Activated effector memory CD4-positive, alpha-beta T cell treated with anti-CD3 and anti-CD28 coated beads, Interleukin-2, amount 50 U/mL, for 16 hours (primary cell): ENCODE data around the gene GLTP.

ENCODE experiments used
- DNase-seq: peaks from one replicate; pipeline ENCODE4 v3.0.0-alpha.2; 2020

GLTP gene

DNA sequence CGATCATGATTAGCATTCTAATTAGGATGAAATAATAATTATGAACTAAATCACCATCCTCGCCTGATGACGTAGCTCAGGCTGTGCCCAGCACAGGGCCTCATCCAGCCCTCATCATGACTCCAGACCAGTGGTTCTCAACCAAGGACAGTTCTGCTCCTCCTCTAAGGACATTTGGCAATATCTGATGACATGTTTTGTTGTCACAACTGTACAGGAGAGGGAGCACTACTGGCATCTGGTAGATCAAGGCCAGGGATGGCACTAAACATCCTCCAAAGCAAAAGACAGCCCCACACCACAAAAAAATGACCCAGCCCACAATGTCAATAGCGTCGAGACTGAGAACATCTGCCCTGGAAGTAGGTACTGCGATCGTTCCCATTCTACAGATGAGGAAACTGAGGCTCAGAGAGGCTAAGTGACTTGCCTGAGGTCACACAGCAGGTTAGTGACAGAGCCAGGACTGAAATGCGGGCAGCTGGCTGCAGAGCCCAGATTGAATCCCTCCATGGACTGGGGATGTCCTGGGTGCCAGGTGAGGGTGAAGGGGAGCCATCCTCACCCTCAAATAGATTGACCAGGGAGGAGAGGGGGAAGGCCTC lies 62.6 kb downstream of the GLTP start:
- DNase-seq, result no peak

DNA sequence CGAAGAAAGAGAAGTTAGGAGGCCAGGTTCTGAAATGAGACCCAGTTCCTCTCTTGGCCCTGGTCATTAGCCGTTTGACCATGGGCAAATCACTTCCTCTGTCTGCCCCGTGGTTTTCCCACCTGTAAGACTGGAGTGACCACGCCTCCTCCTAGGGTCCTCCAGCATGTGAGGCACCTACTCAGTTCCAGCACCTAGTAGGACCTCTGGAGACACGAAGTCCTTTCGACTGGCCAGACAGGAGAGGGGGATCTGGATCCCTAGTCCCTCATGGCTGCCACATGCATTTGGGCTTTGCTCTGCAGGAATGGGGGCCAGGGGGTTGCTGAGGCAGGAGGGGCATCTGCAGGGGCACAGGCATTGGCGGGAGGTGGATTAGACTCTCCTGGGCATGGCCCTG lies 63.5 kb downstream of the GLTP start:
- DNase-seq, result no peak

DNA sequence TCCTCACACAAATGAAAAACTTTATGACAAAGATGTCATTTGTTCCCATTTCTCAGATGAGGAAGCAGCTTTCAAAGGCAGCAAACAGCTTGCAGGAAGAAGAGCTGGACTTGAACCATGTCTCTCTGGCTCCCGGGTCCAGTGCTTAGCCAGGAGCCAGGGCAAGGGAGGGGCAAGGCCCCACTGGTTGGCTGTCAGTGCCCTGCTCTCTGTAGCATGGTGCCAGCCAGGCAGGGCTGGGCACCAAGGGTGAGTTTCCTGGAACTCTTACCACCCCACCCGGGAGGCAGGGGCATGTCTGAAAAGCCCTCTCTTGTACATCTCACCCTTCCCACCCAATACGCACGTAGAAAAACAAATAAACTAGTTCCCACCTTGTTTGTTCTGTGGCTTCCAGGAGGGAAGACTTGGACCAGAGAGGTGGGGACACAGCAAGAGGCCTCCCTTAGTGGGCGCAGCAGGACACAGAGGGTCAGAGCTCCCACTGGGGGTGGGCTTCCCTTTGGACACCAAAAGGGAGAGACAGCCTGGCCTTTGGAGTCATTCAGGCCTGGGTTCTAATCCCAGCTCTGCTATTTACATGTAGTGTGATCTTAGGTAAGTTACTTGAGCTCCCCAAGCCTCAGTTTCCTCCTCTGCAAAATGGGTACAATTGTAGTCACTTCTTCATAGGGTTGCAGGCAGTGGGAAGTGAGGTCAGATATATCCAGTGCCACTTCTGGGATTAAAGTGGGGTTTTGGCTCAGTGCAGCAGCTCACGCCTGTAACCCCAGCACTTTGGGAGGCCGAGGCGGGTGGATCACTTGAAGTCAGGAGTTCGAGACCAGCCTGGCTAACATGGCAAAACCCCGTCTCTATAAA lies 64.4 kb downstream of the GLTP start:
- no peak for DNase-seq

DNA sequence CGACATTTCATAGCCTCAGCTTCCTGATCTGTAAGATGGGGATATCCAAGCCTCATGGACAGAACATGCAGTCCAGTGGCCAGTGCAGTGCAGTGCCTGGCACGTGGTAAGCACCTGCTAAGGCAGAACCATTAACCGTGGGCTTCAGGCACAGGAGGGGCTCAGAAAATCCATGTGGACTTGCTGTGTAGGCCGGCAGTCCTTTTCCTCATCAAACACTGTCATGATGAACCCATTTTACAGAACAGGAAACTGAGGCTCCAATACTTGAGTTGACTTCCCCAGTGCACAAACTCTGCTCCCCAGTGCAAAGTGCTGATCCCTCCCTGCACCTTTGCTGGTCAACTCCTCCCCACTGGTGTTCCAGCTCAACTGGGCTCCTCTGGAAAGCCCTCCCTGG lies 65.1 kb downstream of the GLTP start:
- no peak for DNase-seq

DNA sequence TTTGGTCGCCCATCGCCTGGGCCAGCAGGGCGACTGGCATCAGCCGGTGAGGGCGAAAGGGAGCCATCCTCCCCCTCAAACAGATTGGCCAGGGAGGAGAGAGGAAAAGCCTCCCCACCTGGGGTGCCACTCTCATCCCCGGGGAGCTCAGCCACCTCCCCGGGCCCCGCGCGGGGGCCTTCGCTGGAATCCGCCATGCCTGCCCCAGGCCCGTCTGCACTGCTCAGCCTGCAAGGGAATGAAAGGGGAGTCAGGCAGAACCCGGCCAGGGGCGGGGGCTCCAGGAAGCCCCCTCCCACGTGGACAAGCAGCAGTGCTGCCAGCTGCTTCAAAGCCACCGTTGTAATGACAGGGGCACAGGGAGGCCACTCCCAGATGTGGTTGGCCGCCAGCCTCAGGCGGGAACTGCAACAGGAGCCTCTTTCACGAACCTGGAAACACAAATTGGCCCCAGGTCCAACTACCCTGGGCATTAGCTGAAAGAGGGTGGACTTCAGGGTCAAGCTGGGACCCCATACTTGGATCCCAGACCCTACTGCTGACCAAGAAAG lies 65.7 kb downstream of the GLTP start:
- DNase-seq, result no peak

DNA sequence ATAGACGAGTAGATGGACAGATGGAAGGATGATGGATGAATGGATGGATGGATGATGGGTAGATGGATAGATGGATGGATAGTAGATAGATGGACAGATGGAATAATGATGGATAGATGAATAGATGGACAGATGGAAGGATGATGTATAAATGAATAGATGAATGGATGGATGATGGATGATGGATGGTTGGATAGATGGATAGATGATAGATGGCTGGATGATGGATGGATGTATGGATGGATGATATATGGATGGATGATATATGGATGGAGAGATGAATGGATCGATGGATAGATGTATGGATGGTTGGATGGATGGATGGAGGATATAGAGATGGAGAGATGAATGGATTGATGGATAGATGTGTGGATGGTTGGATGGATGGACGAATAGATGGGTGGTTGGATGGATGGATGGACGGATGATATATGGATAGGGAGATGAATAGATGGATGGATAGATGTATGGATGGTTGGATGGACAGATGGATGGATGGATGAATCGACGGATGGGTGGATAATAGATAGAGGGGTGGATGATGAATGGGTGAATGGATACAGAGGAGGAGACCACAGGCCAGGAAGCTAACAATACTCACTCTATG lies 66.4 kb downstream of the GLTP start:
- no peak for DNase-seq

DNA sequence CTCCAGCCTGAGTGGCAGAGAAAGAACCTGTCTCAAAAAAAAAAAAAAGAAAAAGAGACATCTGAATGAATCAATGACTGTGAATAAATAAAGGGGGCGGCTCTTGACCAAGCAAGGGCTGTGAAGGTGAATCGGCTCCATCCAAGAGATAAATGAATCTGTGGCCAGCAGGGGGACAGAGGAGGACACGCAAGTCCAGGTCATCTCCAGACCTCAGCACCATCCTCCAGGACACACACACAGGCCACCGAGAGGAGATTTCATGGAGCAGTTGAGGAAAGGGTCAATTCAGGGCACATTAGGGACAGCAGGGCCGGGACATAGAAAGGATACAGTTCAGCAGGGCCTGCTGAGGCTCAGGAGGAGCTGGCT lies 68.7 kb downstream of the GLTP start:
- no peak for DNase-seq

DNA sequence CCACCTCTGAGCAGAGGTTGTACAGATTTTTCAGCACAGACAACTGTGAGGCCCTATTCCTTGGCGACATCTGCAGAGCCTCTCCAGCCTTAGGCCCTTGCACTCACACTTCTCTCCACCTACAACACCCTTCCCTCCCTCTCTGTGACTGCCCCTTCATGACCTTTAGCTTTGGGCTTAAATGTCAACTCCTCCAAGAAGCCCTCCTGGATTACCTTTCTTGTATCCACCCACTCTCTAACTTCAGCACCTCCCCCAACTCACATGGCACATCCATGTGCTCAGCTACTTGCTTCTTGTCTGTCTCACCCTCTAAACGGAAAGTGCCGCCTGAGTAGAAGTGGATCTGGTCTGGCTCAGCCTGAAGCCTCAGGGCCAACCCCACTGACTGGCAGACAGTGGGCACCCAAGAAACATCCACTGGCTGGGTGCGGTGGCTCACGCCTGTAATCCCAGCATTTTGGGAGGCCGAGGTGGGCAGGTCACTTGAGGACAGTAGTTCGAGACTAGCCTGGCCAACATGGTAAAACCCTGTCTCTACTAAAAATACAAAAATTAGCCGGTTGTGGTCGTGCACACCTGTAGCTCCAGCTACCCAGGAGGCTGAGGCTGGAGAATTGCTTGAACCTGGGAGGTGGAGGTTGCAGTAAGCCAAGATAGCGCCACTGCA lies 69.3 kb downstream of the GLTP start:
- DNase-seq, result no peak

DNA sequence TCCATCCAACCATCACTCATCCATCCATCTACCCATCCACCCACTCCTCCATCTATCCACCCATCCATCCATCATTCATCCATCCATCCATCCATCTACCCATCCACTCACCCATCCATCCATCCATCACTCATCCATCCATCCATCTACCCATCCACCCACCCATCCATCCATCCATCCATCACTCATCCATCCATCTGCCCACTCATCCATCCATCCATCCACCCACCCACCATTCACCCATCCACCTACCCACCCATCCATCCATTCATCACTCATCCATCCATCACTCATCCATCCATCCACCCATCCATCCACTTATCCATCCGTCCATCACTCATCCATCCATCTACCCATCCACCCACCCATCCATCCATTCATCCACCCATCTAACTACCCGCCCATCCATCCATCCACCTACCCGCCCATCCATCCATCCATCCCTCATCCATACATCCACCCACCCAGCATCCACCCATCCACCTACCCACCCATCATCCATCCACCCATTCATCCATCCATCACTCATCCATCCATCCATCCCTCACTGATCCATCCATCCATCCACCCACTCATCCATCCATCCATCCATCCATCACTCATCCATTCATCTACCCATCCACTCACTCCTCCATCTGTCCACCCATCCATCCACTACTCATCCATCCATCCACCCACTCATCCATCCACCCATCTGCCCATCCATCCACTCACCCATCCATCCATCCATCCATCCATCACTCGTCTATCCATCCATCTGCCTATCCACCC lies 71.3 kb downstream of the GLTP start:
- no peak for DNase-seq

DNA sequence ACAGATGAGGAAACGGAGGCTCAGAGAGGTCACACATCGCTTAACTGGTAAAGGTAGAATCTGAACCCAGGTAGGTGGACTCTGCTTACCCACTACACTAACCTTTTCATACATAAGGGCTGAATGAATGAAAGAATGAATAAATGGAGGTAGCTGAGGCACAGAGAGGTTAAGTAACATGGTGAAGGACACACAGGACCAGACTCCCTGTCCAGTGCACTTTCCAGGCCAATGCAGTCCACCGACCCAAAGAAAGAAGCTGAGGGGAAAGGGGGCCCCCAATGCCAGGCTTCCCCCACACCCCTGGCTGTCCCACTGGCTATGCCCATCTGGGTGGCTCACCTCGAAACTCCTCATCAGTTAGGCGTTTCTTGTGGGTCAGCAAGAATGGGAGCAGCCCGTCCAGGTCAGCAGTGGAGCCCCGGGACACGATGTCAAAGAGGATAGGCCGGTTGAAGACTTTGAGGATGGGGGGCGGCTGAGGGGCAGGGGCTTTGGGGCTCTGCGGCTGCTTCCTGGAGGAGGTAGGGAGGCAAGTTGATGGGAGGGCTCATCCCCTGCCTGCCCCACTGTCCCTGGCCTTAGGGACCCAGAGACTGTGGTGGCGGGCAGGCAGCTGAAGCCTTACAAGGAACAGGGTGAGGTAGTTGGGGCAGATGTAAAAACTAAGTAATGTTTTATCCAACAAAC lies 72.2 kb downstream of the GLTP start:
- DNase-seq, result no peak

DNA sequence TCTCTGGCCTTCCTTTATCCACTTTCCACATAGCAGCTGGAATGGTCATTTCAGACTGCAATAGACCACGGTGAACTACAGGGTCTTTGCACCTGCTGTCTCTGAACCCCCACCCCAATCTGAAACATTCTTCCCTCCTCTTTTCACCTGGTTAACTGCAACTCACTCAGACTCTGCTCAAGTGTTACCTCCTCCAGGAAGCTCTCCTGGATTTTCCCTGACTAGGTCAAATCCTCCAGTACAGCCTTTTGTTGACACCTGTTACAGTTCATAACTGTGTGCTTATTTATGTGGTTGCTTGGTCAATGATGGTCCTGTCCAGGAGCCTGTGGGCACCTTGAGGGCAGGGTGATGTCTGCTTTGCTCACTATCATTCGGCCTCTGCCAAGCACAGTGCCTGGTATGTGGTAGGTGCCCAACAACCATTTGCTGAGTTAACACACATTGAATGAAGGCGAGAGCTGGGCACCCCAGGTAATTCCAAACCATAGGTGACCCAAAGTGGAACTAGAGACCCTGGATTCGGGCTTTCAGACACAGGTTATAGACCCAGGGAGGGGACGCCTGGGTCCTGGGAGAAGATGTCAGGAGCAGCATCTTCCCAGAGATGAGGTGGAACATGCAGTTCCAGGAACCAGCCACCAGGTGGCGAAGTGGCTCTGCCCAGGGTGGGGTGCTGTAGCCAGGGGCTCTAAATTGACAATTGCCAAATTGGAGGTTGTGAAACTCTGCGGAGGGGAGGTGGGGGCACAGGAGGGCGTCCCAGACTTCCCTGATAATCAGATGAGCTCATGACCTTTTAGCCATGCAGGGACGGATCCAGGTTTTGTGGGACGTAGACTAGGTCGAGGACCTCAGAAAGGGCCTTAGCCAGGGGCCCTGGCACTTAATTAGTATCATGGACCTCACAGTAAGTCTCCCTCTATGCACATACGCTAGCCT lies 75.2 kb downstream of the GLTP start:
- peak; percentile 88 for DNase-seq

DNA sequence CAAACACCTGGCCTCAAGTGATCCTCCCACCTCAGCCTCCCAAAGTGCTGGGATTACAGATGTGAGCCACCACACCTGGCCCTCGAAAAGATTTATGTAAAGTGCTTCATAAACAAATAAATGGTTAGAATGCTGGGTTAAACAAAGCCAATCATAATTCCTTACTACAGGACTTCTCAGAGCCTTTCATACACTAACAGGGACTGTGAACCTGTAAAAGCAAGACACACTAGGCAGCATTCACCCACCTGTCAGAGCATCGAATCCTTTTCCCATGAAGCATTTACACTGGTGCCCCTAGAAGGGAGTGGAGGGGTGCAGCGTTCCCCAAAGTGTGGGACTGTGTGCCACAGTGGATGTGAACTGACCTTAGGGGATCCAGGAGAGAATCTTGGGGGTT lies 76.7 kb downstream of the GLTP start:
- no peak for DNase-seq

DNA sequence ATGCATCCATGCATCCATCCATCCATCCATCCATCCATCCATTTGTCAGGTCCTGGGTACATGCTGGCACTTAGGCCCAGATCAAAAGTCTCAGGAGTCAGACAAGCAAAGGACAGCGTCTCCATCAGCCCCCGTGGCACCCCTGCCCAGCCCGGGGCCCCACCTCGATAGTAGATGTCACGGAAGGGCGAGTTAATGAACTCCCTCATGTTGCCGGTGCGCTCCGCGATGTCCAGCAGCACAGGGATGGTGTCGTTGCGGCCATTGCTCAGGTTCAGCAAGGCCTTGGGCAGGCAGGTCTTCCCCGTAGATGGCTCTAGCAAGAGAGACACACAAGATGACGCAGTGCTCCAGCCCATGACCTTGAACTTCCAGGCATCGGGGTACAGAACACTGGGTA lies 77.5 kb downstream of the GLTP start:
- no peak for DNase-seq
